Measurements from ENCODE around the gene SIGLEC5.
A peak's percentile ranks its signal among the peaks of the same experiment; 100 is the strongest.

SIGLEC5 gene

GRCh38 chr19:51587264-51588191 is 42.7 kb downstream of the SIGLEC5 start:
- no peak for DNase-seq

GRCh38 chr19:51586799-51587198 is 43.4 kb downstream of the SIGLEC5 start:
- DNase-seq, result no peak

DNA sequence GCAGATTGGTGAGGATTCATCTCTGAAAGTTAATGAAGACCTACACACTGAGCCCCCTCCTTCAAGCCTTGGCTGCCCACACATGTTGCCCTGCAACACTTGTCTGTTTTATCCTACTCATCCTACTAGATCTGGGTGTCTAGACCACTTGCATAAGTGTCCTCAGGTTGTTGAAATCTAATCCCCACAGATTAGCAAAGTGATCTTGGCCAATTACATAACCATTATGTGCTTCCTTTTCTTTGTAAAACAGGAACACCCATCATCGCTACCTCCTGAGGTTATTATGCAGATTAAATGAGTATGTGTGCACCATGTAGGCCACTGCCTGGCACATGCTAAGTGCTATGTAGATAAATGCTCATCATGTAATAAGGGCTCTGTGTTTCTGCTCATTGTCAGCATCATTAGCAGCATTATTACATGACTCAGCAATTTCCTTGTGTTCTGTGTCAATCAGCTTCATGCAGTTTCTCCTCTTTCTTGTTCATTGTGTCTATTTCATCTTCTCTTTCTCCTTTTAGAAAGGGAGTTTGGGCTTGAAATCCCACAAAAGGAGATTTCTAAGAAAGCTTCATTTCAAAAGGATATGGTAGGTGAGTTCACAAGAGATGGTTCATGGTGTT is 44.0 kb downstream of the SIGLEC5 start:
- no peak for DNase-seq

DNA sequence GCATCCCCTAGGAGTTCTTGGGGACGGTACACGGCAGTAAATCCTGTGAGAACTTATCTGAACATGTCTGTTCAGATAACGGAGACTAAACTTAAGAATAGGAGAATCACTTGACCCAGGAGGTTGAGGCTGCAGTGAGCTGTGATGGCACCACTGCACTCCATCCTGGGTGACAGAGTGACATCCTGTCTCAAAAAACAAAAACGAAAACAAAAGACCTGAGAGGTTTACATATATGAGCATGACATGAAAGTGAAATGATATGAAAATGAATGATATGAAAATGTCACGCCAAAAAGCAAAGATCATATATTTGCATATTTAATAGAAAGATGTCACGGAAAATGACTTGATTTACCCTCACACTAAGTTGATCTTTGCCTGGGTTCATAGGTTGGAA is 53.4 kb downstream of the SIGLEC5 start:
- DNase-seq, result no peak

GRCh38 chr19:51573331-51573730 is 56.9 kb downstream of the SIGLEC5 start:
- no peak for DNase-seq

DNA sequence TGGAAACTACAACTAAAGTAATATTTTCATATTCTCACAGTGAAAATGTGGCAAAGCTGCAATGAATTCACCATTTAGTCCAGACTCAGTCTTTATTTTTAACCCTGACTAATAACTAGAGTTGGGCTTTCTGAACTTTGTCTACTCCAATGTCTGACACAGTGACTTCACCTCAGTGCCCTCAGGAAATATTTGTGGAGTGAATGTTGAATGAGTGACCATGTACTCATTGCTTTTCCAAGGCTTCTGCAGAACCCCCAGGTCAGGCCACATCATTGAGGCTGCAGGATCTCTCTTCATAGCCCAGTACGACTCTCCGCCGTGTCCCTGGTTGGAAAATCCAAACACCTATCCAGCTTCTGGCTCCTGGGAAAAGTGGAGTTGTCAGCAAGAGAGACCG is 57.3 kb downstream of the SIGLEC5 start:
- DNase-seq, result no peak

DNA sequence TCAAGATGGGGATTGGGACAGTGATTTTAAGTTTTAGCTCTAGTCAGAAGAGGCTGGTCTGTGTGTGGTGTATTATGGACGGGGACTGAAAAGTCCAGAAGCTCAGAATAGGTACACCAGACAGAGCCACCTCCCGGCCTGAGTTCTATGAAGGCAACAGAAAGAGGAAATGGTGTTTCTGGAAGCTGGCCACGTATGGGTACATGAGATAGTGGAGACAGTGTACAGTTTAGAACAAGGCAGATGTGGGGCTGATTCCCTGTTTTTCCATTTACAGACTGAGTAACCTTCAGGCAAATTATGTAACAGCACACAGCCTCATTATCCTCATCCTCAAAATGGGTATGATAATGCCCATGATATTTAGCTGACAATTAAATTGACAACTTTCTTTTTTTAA is 57.8 kb downstream of the SIGLEC5 start:
- no peak for DNase-seq

GRCh38 chr19:51571599-51571998 is 58.6 kb downstream of the SIGLEC5 start:
- DNase-seq, result no peak

GRCh38 chr19:51570962-51571575 is 59.1 kb downstream of the SIGLEC5 start, which contains the start of gene ZNF175:
Gene ZNF175, plus strand, starts transcription at chr19:51571283. Its CDS starts 2,047 bp downstream, at chr19:51573330.
- DNase-seq, result peak; percentile 82 to 87

- no peak for DNase-seq
Measured at GRCh38 chr19:51568456-51568855, 61.7 kb downstream of the SIGLEC5 start.

- DNase-seq, result no peak
Measured at GRCh38 chr19:51567583-51567982, 62.6 kb downstream of the SIGLEC5 start.

GRCh38 chr19:51566489-51567100 is 63.6 kb downstream of the SIGLEC5 start:
- no peak for DNase-seq

GRCh38 chr19:51565583-51565982 is 64.6 kb downstream of the SIGLEC5 start:
- no peak for DNase-seq

DNA sequence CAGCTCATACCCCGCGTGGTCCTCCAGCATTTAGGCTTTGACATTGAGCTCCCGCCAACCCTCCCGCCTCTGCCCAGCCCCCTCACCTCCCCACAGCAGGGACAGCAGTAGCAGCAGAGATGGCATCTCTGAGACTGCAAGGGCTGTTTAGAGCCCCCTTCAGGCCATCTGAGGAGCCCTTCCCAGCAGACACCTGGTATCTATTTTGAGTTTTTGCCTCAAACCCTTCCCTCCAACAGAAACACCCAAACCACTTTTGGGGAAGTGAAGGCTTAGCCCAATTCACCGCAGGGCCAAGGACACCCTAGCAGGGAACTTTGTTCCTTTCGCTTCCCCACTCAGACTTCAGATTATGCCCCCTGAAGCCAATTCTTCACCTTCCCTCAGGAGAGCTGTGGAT is 65.4 kb downstream of the SIGLEC5 start:
- no peak for DNase-seq
